ENCODE measurements around the gene KYNU. TPM values are rescaled to one million over a fixed set of nuclear protein-coding genes. Genes with fewer than 3 reads are reported as not detected.

KYNU gene
- total RNA-seq, 1 donor from 2014 or later = 1.3 TPM

DNA sequence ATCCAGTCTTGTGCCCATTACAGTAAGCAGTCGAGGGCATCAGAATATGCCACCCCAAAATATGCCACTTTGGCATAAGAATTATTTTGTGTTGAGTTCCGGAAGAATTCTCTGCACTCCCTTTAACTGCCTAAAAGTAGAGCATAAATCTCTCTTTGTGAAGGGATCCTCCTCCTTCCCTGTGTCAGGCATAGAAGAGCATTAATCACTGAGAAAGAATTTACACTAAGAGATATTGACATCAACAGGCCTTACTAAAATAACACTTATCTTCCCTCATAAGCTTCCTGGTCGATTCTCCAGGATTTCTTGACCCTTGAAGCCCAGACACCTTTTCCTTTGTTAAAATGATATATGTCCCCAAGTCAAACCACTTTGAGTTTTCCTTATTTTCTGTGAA, 27.6 kb upstream of the KYNU start:
- TF ChIP-seq, protein P1, sequence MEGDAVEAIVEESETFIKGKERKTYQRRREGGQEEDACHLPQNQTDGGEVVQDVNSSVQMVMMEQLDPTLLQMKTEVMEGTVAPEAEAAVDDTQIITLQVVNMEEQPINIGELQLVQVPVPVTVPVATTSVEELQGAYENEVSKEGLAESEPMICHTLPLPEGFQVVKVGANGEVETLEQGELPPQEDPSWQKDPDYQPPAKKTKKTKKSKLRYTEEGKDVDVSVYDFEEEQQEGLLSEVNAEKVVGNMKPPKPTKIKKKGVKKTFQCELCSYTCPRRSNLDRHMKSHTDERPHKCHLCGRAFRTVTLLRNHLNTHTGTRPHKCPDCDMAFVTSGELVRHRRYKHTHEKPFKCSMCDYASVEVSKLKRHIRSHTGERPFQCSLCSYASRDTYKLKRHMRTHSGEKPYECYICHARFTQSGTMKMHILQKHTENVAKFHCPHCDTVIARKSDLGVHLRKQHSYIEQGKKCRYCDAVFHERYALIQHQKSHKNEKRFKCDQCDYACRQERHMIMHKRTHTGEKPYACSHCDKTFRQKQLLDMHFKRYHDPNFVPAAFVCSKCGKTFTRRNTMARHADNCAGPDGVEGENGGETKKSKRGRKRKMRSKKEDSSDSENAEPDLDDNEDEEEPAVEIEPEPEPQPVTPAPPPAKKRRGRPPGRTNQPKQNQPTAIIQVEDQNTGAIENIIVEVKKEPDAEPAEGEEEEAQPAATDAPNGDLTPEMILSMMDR (conservative IDR thresholded peaks at IDR 0.05; ENCODE audit: low read depth, low read length) = no peak
- H3K4me3 ChIP-seq (ENCODE audit: low read depth, low read length) = no peak overlapping the region
- no peak for DNase-seq (ENCODE audit: low read depth)

GRCh38 chr2:142853912-142854311, 23.6 kb upstream of the KYNU start:
- no peak for DNase-seq (ENCODE audit: low read depth)

GRCh38 chr2:142857256-142858164, 20.0 kb upstream of the KYNU start:
- no peak overlapping the region for H3K4me3 ChIP-seq (ENCODE audit: low read depth, low read length)
- TF ChIP-seq, protein P1 (conservative IDR thresholded peaks at IDR 0.05; ENCODE audit: low read depth, low read length) = no peak
- no peak for DNase-seq (ENCODE audit: low read depth)

More at GRCh38 chr2:142853912-142854311, 23.6 kb upstream of the KYNU start:
- H3K4me3 ChIP-seq (ENCODE audit: low read depth, low read length) = no peak overlapping the region
- TF ChIP-seq, protein P1 (conservative IDR thresholded peaks at IDR 0.05; ENCODE audit: low read depth, low read length) = no peak

DNA sequence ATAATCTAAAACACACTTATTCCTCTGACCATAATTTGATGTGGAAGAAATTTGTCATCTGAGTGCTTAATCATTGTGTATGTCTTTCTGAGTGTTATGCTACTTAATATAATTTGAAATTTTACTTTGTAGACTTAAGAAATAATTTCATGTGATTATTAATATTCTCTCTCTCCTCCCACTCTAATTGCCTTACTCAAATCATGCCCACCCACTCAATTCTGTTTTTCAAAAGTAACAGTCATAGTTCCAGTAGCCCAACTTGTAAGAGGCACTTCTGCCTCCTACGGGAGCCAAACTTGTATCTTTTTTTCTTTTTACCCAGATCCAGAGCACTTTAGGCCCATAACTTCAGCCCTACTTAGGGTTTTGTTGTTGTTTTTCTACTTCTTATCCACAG, 18.5 kb upstream of the KYNU start:
- H3K4me3 ChIP-seq (ENCODE audit: low read depth, low read length) = no peak overlapping the region
- TF ChIP-seq, protein P1 (conservative IDR thresholded peaks at IDR 0.05; ENCODE audit: low read depth, low read length) = no peak
- no peak for DNase-seq (ENCODE audit: low read depth)

DNA sequence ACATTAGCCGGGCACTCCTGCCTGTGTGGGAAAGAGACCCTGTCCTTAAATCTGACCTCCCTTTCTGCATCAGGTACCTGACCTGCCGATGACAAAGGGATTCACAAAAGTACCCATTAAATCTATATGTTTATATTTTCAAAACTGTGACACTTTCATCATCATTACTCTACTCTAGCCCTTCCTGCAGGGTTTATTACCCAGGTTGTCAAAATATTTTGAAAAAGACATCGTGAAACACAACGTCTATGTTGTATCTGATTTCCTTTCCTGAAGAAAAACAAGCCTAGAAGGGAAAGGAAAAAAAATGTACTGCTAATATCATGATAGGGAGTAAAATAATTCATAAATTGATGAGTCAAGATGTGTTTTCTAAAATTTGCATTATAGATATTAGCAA, 15.2 kb upstream of the KYNU start:
- no peak for DNase-seq (ENCODE audit: low read depth)
- TF ChIP-seq, protein P1 (conservative IDR thresholded peaks at IDR 0.05; ENCODE audit: low read depth, low read length) = no peak
- no peak overlapping the region for H3K4me3 ChIP-seq (ENCODE audit: low read depth, low read length)

DNA sequence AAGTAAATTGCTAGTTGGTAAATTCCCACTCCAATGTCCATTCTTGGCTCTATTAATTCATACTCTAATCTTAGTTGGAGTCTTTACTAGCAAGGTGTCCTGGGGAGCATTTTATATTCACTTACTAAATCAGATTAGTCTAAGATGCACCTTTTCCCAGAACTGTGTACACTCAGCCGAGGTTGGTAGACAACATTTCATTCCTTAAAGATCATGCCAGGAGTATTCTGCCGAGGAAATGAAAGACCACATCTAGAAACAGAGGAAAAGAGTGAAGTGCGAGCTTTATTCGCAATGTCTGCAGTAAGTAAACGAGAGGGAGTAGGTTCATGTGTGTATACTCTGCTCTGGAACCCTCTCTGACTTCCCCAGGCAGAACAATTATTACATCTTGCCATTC, 14.6 kb upstream of the KYNU start:
- no peak overlapping the region for H3K4me3 ChIP-seq (ENCODE audit: low read depth, low read length)
- DNase-seq (ENCODE audit: low read depth) = no peak
- TF ChIP-seq, protein P1 (conservative IDR thresholded peaks at IDR 0.05; ENCODE audit: low read depth, low read length) = no peak

Data from epithelial cell of proximal tubule (primary cell).